HEK293 (cell line): ENCODE data around the gene NFIL3.

Source experiments
- CTCF ChIA-PET: fragments of 350-600 bp; formaldehyde crosslinking; extraction: SDS; loops from one replicate; lab custom pipeline; 2021; ENCODE audit warnings: antibody characterized with exemption; lab: Yijun Ruan, JAX
- POLR2A ChIA-PET: fragments of 300-600 bp; formaldehyde crosslinking; extraction: SDS; loops from one replicate; lab custom pipeline; 2020; ENCODE audit warnings: antibody characterized with exemption, inconsistent platforms; lab: Yijun Ruan, JAX
- H3K27ac ChIP-seq: fragments of 200-500 bp; sonication (Bioruptor generic); 2 replicates; pipeline ENCODE4 v1.5.1; 2014; ENCODE audit warnings: low read depth, low read length, control low read depth, inconsistent platforms; ENCODE audit errors: extremely low read depth
- H3K36me3 ChIP-seq, 2 experiments: fragments of 200-500 bp in 1 of 2; sonication (Bioruptor generic) in 1 of 2; 1 replicate in 1 of 2; 2 replicates in 1 of 2; pipeline ENCODE4 v1.5.1; 2014 to 2017; ENCODE audit warnings: inconsistent platforms in 2 of 2, low read length in 2 of 2; ENCODE audit not compliant: control insufficient read depth in 2 of 2, insufficient read depth in 1 of 2
- H3K4me1 ChIP-seq: fragments of 200-500 bp; sonication (Bioruptor generic); 2 replicates; pipeline ENCODE4 v1.5.1; 2014; ENCODE audit warnings: mild to moderate bottlenecking, low read length, inconsistent platforms; ENCODE audit not compliant: control insufficient read depth, insufficient read depth
- H3K4me3 ChIP-seq: 2 replicates; pipeline ENCODE4 v1.5.1; 2011; ENCODE audit warnings: low read depth, mild to moderate bottlenecking, control low read depth, low read length, moderate library complexity
- H3K9me3 ChIP-seq: fragments of 200-500 bp; sonication (Bioruptor generic); 2 replicates; pipeline ENCODE4 v1.5.1; 2014; ENCODE audit warnings: low read depth, low read length, inconsistent platforms; ENCODE audit not compliant: control insufficient read depth, insufficient read depth
- GLIS1 ChIP-seq: fragments of 450-650 bp; formaldehyde crosslinking; IDR thresholded peaks from 2 replicates; pipeline ENCODE4 v1.5.1; 2016; ENCODE audit warnings: missing biosample characterization, missing genetic modification characterization
- HOXC10 ChIP-seq: sonication (generic); formaldehyde crosslinking; IDR thresholded peaks from 2 replicates; pipeline ENCODE4 v1.8.1; 2023; ENCODE audit warnings: mild to moderate bottlenecking, missing genetic modification reagents
- TCF7L2 ChIP-seq: IDR thresholded peaks from 2 replicates; pipeline ENCODE4 v1.6.1; 2011; ENCODE audit warnings: low read depth, mild to moderate bottlenecking, inconsistent platforms, low read length, moderate library complexity, borderline replicate concordance
- ZFP3 ChIP-seq: fragments of 450-650 bp; formaldehyde crosslinking; IDR thresholded peaks from 2 replicates; pipeline ENCODE4 v1.5.1; 2016; ENCODE audit warnings: low read depth, missing biosample characterization, missing genetic modification characterization
- ZNF292 ChIP-seq: fragments of 450-650 bp; formaldehyde crosslinking; IDR thresholded peaks from 2 replicates; pipeline ENCODE4 v1.5.1; 2016; ENCODE audit warnings: low read depth, missing biosample characterization, missing genetic modification characterization, borderline replicate concordance
- ZNF311 ChIP-seq: fragments of 450-650 bp; formaldehyde crosslinking; IDR thresholded peaks from 2 replicates; pipeline ENCODE4 v1.5.1; 2017; ENCODE audit warnings: missing biosample characterization, missing genetic modification characterization, borderline replicate concordance
- ZNF529 ChIP-seq: fragments of 450-650 bp; formaldehyde crosslinking; IDR thresholded peaks from 2 replicates; pipeline ENCODE4 v1.5.1; 2017; ENCODE audit warnings: missing genetic modification characterization, missing biosample characterization; ENCODE audit not compliant: insufficient replicate concordance
- ZNF555 ChIP-seq: fragments of 450-650 bp; formaldehyde crosslinking; conservative IDR thresholded peaks from 2 replicates; pipeline ENCODE4 v1.5.1; 2017; ENCODE audit warnings: missing biosample characterization, mild to moderate bottlenecking, missing genetic modification characterization, inconsistent platforms
- ZNF623 ChIP-seq: fragments of 450-650 bp; formaldehyde crosslinking; IDR thresholded peaks from 2 replicates; pipeline ENCODE4 v1.5.1; 2016; ENCODE audit warnings: missing biosample characterization, missing genetic modification characterization
- ZNF654 ChIP-seq: fragments of 450-650 bp; formaldehyde crosslinking; IDR thresholded peaks from 2 replicates; pipeline ENCODE4 v1.5.1; 2016; ENCODE audit warnings: low read depth, missing biosample characterization, missing genetic modification characterization
- TF ChIP-seq, protein P1 (sequence below): fragments of 450-650 bp; formaldehyde crosslinking; conservative IDR thresholded peaks from 2 replicates; pipeline ENCODE4 v1.5.1; 2016; ENCODE audit warnings: low read depth, missing biosample characterization, missing genetic modification characterization
- TF ChIP-seq, protein P2 (sequence below): fragments of 450-650 bp; formaldehyde crosslinking; IDR thresholded peaks from 2 replicates; pipeline ENCODE4 v1.5.1; 2017; ENCODE audit warnings: missing biosample characterization, missing genetic modification characterization
- TF ChIP-seq, protein P3 (sequence below): fragments of 450-650 bp; IDR thresholded peaks from 2 replicates; pipeline ENCODE4 v1.5.1; 2018; ENCODE audit warnings: missing biosample characterization, missing genetic modification characterization
- TF ChIP-seq, protein P4 (sequence below): fragments of 450-650 bp; formaldehyde crosslinking; IDR thresholded peaks from 2 replicates; pipeline ENCODE4 v1.5.0; 2017; ENCODE audit warnings: missing biosample characterization, missing genetic modification characterization, borderline replicate concordance
- TF ChIP-seq, protein P5 (sequence below): fragments of 450-650 bp; formaldehyde crosslinking; IDR thresholded peaks from 2 replicates; pipeline ENCODE4 v1.5.1; 2016; ENCODE audit warnings: missing biosample characterization, missing genetic modification characterization, borderline replicate concordance

The NFIL3 gene

DNA sequence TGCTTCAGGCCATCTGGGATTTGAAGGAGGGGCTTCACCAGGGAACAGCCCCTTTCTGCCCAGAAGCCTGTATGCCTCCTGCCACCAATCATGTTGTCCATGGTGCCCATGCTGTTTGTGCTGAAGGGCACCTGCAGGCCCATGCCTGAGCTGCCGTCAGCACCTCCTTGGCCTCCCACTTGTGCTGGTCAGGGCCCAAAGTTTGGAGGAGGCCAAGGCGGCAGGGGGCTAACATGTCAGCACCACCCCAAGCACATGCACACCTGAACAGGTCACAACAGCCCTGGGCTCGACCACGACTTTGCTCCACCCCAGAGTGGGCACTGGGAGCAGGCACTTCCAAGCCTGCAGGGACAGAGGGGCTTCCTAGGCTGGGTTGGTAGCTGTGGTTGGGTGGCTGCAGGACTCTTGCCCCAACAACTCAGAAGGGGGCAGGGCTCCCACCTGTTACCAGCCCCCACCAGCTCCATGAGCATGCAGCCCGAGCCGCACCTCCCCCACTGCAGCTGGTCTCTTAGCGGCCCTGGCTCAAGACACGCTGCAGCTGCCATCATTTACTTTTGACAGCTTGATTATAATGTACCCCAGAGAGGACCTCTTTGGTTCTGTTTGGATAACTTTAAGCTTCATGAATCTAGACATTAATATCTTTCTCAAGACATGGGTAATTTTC, 19.8 kb upstream of the NFIL3 start (continued):
- TF ChIP-seq, protein P1, sequence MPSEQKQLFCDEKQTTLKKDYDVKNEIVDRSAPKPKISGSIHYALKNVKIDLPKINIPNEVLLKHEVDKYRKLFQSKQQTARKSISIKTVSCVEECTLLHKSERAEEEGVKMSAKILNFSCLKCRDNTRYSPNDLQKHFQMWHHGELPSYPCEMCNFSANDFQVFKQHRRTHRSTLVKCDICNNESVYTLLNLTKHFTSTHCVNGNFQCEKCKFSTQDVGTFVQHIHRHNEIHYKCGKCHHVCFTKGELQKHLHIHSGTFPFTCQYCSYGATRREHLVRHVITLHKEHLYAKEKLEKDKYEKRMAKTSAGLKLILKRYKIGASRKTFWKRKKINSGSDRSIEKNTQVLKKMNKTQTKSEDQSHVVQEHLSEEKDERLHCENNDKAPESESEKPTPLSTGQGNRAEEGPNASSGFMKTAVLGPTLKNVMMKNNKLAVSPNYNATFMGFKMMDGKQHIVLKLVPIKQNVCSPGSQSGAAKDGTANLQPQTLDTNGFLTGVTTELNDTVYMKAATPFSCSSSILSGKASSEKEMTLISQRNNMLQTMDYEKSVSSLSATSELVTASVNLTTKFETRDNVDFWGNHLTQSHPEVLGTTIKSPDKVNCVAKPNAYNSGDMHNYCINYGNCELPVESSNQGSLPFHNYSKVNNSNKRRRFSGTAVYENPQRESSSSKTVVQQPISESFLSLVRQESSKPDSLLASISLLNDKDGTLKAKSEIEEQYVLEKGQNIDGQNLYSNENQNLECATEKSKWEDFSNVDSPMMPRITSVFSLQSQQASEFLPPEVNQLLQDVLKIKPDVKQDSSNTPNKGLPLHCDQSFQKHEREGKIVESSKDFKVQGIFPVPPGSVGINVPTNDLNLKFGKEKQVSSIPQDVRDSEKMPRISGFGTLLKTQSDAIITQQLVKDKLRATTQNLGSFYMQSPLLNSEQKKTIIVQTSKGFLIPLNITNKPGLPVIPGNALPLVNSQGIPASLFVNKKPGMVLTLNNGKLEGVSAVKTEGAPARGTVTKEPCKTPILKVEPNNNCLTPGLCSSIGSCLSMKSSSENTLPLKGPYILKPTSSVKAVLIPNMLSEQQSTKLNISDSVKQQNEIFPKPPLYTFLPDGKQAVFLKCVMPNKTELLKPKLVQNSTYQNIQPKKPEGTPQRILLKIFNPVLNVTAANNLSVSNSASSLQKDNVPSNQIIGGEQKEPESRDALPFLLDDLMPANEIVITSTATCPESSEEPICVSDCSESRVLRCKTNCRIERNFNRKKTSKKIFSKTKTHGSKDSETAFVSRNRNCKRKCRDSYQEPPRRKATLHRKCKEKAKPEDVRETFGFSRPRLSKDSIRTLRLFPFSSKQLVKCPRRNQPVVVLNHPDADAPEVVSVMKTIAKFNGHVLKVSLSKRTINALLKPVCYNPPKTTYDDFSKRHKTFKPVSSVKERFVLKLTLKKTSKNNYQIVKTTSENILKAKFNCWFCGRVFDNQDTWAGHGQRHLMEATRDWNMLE (tag by site-specific recombination) = no peak
- TF ChIP-seq, protein P2, sequence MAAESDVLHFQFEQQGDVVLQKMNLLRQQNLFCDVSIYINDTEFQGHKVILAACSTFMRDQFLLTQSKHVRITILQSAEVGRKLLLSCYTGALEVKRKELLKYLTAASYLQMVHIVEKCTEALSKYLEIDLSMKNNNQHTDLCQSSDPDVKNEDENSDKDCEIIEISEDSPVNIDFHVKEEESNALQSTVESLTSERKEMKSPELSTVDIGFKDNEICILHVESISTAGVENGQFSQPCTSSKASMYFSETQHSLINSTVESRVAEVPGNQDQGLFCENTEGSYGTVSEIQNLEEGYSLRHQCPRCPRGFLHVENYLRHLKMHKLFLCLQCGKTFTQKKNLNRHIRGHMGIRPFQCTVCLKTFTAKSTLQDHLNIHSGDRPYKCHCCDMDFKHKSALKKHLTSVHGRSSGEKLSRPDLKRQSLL (tag by site-specific recombination) = no peak
- TF ChIP-seq ZNF623 (tag by site-specific recombination) = no peak
- TF ChIP-seq, all 188 proteins: peak for 0

DNA sequence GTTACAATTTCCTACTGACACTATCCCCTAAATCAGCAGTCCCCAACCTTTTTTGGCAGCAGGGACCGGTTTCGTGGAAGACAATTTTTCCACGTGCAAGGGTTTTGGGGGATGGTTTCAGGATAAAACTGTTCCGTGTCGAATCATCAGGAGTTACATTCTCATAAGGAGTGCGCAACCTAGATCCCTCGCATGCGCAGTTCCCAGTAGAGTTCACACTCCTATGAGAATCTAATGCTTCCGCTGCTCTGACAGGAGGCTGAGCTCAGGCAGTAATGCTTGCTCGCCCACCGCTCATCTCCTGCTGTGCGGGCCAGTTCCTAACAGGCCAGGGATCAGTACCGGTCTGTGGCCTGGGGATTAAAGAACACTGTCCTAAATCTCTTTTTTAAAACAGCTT, 13.2 kb upstream of the NFIL3 start:
- no peak for TF ChIP-seq TCF7L2
- TF ChIP-seq ZNF292 (tag by site-specific recombination) = no peak
- TF ChIP-seq ZFP3 (tag by site-specific recombination) = no peak
- no peak overlapping the region for H3K27ac ChIP-seq
- ChIA-PET CTCF (interaction anchor here (1.0 to 1.1 kb wide), 2 partner anchors 10 to 12 kb away, joined by 3 to 11 read pairs; no protein-coding TSS in a partner anchor), POLR2A (no interaction called here)
- no peaks in the 10 kb centered on the region for H3K4me1 ChIP-seq
- H3K36me3 ChIP-seq = no peaks in the 10 kb centered on the region
- H3K4me3 ChIP-seq = no peak overlapping the region
- no peaks in the 10 kb centered on the region for H3K9me3 ChIP-seq

DNA sequence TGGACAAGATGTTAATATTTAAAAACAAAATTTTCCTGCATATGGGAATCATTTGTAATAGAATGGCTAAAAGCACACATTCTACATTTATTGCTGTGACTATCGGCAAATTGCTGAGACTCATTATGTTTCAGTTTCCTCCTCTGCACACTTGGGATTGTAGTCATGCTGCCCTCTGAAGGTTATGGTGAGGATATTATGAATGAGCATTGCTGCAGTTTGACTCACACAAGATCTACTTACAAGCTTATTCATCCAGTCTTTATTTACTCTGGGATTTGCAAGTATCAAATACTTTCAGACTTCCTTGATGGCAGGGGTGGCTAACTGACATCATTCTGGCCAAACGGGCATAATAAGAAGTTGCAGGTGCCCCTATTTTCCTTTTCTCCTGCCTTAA, 9.5 kb upstream of the NFIL3 start:
- no peak overlapping the region for H3K4me3 ChIP-seq
- ChIA-PET CTCF (interaction anchor here (0.9 to 2.4 kb wide), 6 partner anchors 14 to 524 kb away, joined by 3 to 20 read pairs (median 3); no protein-coding TSS in a partner anchor), POLR2A (no interaction called here)
- H3K36me3 ChIP-seq = no peaks in the 10 kb centered on the region
- H3K27ac ChIP-seq = no peak overlapping the region
- no peaks in the 10 kb centered on the region for H3K4me1 ChIP-seq
- no peaks in the 10 kb centered on the region for H3K9me3 ChIP-seq
- TF ChIP-seq, protein P3, sequence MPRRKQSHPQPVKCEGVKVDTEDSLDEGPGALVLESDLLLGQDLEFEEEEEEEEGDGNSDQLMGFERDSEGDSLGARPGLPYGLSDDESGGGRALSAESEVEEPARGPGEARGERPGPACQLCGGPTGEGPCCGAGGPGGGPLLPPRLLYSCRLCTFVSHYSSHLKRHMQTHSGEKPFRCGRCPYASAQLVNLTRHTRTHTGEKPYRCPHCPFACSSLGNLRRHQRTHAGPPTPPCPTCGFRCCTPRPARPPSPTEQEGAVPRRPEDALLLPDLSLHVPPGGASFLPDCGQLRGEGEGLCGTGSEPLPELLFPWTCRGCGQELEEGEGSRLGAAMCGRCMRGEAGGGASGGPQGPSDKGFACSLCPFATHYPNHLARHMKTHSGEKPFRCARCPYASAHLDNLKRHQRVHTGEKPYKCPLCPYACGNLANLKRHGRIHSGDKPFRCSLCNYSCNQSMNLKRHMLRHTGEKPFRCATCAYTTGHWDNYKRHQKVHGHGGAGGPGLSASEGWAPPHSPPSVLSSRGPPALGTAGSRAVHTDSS (tag by site-specific recombination) = no peak
- TF ChIP-seq, protein P4, sequence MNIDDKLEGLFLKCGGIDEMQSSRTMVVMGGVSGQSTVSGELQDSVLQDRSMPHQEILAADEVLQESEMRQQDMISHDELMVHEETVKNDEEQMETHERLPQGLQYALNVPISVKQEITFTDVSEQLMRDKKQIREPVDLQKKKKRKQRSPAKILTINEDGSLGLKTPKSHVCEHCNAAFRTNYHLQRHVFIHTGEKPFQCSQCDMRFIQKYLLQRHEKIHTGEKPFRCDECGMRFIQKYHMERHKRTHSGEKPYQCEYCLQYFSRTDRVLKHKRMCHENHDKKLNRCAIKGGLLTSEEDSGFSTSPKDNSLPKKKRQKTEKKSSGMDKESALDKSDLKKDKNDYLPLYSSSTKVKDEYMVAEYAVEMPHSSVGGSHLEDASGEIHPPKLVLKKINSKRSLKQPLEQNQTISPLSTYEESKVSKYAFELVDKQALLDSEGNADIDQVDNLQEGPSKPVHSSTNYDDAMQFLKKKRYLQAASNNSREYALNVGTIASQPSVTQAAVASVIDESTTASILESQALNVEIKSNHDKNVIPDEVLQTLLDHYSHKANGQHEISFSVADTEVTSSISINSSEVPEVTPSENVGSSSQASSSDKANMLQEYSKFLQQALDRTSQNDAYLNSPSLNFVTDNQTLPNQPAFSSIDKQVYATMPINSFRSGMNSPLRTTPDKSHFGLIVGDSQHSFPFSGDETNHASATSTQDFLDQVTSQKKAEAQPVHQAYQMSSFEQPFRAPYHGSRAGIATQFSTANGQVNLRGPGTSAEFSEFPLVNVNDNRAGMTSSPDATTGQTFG (tag by site-specific recombination) = no peak
- TF ChIP-seq ZNF529 = no peak
- TF ChIP-seq ZNF311 (tag by site-specific recombination) = no peak
- no peak for TF ChIP-seq GLIS1 (tag by site-specific recombination)
- TF ChIP-seq HOXC10 (CRISPR knock-in tag) = no peak
- no peak for TF ChIP-seq ZNF555
- TF ChIP-seq ZNF654 (tag by site-specific recombination) = peak; percentile 23
- TF ChIP-seq, protein P5, sequence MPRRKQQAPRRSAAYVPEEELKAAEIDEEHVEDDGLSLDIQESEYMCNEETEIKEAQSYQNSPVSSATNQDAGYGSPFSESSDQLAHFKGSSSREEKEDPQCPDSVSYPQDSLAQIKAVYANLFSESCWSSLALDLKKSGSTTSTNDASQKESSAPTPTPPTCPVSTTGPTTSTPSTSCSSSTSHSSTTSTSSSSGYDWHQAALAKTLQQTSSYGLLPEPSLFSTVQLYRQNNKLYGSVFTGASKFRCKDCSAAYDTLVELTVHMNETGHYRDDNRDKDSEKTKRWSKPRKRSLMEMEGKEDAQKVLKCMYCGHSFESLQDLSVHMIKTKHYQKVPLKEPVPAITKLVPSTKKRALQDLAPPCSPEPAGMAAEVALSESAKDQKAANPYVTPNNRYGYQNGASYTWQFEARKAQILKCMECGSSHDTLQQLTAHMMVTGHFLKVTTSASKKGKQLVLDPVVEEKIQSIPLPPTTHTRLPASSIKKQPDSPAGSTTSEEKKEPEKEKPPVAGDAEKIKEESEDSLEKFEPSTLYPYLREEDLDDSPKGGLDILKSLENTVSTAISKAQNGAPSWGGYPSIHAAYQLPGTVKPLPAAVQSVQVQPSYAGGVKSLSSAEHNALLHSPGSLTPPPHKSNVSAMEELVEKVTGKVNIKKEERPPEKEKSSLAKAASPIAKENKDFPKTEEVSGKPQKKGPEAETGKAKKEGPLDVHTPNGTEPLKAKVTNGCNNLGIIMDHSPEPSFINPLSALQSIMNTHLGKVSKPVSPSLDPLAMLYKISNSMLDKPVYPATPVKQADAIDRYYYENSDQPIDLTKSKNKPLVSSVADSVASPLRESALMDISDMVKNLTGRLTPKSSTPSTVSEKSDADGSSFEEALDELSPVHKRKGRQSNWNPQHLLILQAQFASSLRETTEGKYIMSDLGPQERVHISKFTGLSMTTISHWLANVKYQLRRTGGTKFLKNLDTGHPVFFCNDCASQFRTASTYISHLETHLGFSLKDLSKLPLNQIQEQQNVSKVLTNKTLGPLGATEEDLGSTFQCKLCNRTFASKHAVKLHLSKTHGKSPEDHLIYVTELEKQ = peak; percentile 8; the same call in 1 of the 2 replicates
